K562 (cell line): ENCODE data around the gene RHOBTB3. TPM values are rescaled to one million over a fixed set of nuclear protein-coding genes. Genes with fewer than 3 reads are reported as not detected.

Source experiments
- E2F8 ChIP-seq: fragments of 450-650 bp; IDR thresholded peaks from 2 replicates; pipeline ENCODE4 v1.7.1; 2018; ENCODE audit warnings: mild to moderate bottlenecking, low read depth; ENCODE audit not compliant: partially characterized antibody
- ESRRB ChIP-seq: fragments of 250-450 bp; sonication (Bioruptor Pico); IDR thresholded peaks from 2 replicates; pipeline ENCODE4 v1.5.0; 2020; ENCODE audit warnings: mild to moderate bottlenecking, moderate library complexity, borderline replicate concordance
- FOXJ3 ChIP-seq: sonication (generic); formaldehyde crosslinking; IDR thresholded peaks from 2 replicates; pipeline ENCODE4 v1.4.0; 2020; ENCODE audit warnings: mild to moderate bottlenecking, missing genetic modification reagents
- GATA2 ChIP-seq: sonication (generic); formaldehyde crosslinking; IDR thresholded peaks from 2 replicates; pipeline ENCODE4 v1.4.0; 2020; ENCODE audit warnings: mild to moderate bottlenecking, missing genetic modification reagents
- IRF1 ChIP-seq: sonication (generic); formaldehyde crosslinking; IDR thresholded peaks from 2 replicates; pipeline ENCODE4 v1.8.0; 2022; ENCODE audit warnings: missing genetic modification reagents, mild to moderate bottlenecking, borderline replicate concordance
- MAFK ChIP-seq: IDR thresholded peaks from 2 replicates; pipeline ENCODE4 v1.6.1; 2011; ENCODE audit warnings: low read length, improper control_type of control experiment
- MED1 ChIP-seq: sonication (generic); formaldehyde crosslinking; IDR thresholded peaks from 2 replicates; pipeline ENCODE4 v1.8.1; 2023; ENCODE audit warnings: missing genetic modification reagents, borderline replicate concordance
- NCOA6 ChIP-seq: fragments of 450-650 bp; IDR thresholded peaks from 2 replicates; pipeline ENCODE4 v1.6.1; 2017; ENCODE audit warnings: mild to moderate bottlenecking
- NFIX ChIP-seq: fragments of 250-450 bp; sonication (Bioruptor Pico); IDR thresholded peaks from 2 replicates; pipeline ENCODE4 v1.4.0; 2020; ENCODE audit warnings: low read depth, mild to moderate bottlenecking, moderate library complexity
- PHB ChIP-seq: fragments of 250-450 bp; sonication (Bioruptor Pico); IDR thresholded peaks from 2 replicates; pipeline ENCODE4 v1.5.0; 2021
- PHTF2 ChIP-seq: fragments of 250-450 bp; sonication (Bioruptor Pico); IDR thresholded peaks from 2 replicates; pipeline ENCODE4 v1.5.0; 2021; ENCODE audit warnings: mild to moderate bottlenecking
- PTRF ChIP-seq: fragments of 450-650 bp; IDR thresholded peaks from 2 replicates; pipeline ENCODE4 v1.6.1; 2016; ENCODE audit warnings: mild to moderate bottlenecking, missing genetic modification characterization, missing compliant biosample characterization
- RBBP5 ChIP-seq: fragments of 200-600 bp; sonication (generic); IDR thresholded peaks from 2 replicates; pipeline ENCODE4 v1.6.1; 2012; ENCODE audit warnings: borderline replicate concordance, mild to moderate bottlenecking, low read length, control low read depth, inconsistent platforms; ENCODE audit not compliant: insufficient read depth, poor library complexity, severe bottlenecking
- RHOXF2B ChIP-seq: fragments of 250-450 bp; sonication (Bioruptor Pico); conservative IDR thresholded peaks from 2 replicates; pipeline ENCODE4 v1.5.1; 2021
- SMAD3 ChIP-seq: fragments of 450-650 bp; formaldehyde crosslinking; conservative IDR thresholded peaks from 2 replicates; pipeline ENCODE4 v1.4.0; 2020; ENCODE audit warnings: mild to moderate bottlenecking
- SMARCA4 ChIP-seq: fragments of 450-650 bp; IDR thresholded peaks from 2 replicates; pipeline ENCODE4 v1.6.1; 2016
- SREBF1 ChIP-seq: fragments of 150-350 bp; IDR thresholded peaks from 2 replicates; pipeline ENCODE4 v1.6.1; 2014; ENCODE audit warnings: antibody characterized with exemption, low read depth, low read length, borderline replicate concordance
- SRSF1 ChIP-seq: fragments of 200-400 bp; formaldehyde crosslinking; IDR thresholded peaks from 2 replicates; pipeline ENCODE4 v1.6.1; 2017; ENCODE audit warnings: mild to moderate bottlenecking, low read depth, low read length, moderate library complexity
- TSC22D4 ChIP-seq: fragments of 450-650 bp; IDR thresholded peaks from 2 replicates; pipeline ENCODE4 v1.6.1; 2016; ENCODE audit warnings: missing genetic modification characterization, missing biosample characterization, control low read depth
- ZBTB34 ChIP-seq: fragments of 250-450 bp; sonication (Bioruptor Pico); IDR thresholded peaks from 2 replicates; pipeline ENCODE4 v1.8.0; 2021; ENCODE audit warnings: mild to moderate bottlenecking, moderate library complexity
- polyA plus RNA-seq, 8 experiments: library from polyadenylated mRNA; depleted of rRNA in 4 of 8; stranded (reverse) in 5 of 8; unstranded in 3 of 8; fragments of >200 nt; fragmentation: Nextera tagmentation in 2 of 8; fragmentation: Illumina TruSeq in 1 of 8; extraction: Ambion mirVana in 2 of 8; extraction: Trizol in 1 of 8; gene quantifications; 2 replicates each; pipeline versions ENCODE4 v1.2.1 to v1.2.3, GENCODE V29; 2011 to 2014; ENCODE audit warnings: inconsistent platforms in 1 of 8, missing spikeins in 1 of 8
- total RNA-seq, 7 experiments: library from RNA; depleted of rRNA in 6 of 7; stranded (reverse); fragments of >200 nt in 6 of 7; fragmentation: Illumina TruSeq in 2 of 7; extraction: Trizol in 2 of 7; gene quantifications; 2 replicates each; pipeline versions ENCODE4 v1.2.1 to v1.2.3, GENCODE V29; 2011 to 2021; ENCODE audit warnings: low replicate concordance in 1 of 7

The RHOBTB3 gene
- total and polyA plus RNA-seq, 9 of the 15 experiments (the other 6 are each of a cell fraction or from before 2014, with no cell fraction given): 39.7 to 143 (median 115) TPM

GRCh38 chr5:95729115-95730010 lies 1.8 kb upstream of the RHOBTB3 start (continued):
- TF ChIP-seq SMARCA4 (no peak), RHOXF2B (peak; percentile 7; the same call in 1 of the 2 replicates), SMAD3 (CRISPR knock-in tag) (peak; percentile 72; the same call in 1 of the 2 replicates), NCOA6 (0 out of 2 replicates have a peak, but pooled peaks have one; percentile 7), TSC22D4 (tag) (no peak), PTRF (tag) (no peak), MED1 (CRISPR knock-in tag) (no peak), IRF1 (CRISPR knock-in tag) (no peak), E2F8 (no peak), SREBF1 (no peak), PHB (CRISPR knock-in tag) (0 out of 2 replicates have a peak, but pooled peaks have one; percentile 43), ESRRB (CRISPR knock-in tag) (no peak), ZBTB34 (CRISPR knock-in tag) (no peak; the same call in 1 of the 2 replicates), NFIX (CRISPR knock-in tag) (no peak), PHTF2 (CRISPR knock-in tag) (0 out of 2 replicates have a peak, but pooled peaks have one; percentile 7), MAFK (0 out of 2 replicates have a peak, but pooled peaks have one; percentile 15), GATA2 (CRISPR knock-in tag) (no peak), FOXJ3 (no peak), RBBP5 (no peak), SRSF1 (no peak)
